NOMO-1 treated with DMSO at 0.1 percent for 48 hours (cell line): ENCODE measurements around the gene POLA1.

Experiments used
- DNase-seq: peaks from one replicate; lab custom pipeline; 2025; ENCODE audit not compliant: unreplicated experiment; lab: John Stamatoyannopoulos, UW

Gene POLA1

DNA sequence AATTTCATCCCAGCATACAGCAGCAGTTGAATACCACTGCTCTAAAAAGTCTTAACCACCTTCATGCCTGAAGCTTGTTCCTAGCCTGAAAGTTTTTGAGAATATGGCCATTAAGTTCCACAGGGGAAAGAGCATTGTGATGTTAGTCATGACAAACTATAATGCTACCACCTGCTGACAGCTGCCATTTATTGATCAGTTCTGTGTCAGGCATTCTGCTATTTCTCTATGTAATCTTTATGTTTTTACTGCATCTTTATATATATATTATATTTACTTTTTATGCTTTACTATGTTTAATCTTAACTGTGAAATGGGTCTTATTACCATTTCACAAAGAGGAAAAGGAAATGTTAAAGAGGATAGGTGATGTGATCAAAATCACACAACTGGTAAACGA is 268.1 kb downstream of the POLA1 start:
- no peak for DNase-seq

DNA sequence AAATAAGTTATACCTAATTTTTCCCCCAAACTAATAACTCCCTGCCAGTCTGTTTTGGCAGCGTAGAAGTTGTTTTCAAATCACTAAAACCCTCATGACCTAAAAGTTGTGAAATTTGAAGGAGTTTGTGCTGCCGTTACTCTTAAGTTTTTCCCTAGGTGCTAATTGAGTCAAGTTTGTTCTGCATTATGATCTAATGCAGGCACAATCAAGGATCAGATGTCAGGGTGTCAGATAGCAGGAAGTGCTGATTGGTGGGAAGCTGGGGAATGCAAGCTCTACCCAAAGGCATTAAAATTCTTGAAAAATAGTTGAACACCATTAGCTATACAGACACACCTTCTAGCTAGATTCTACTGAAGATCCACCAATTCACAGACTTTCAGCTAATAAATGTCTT is 270.1 kb downstream of the POLA1 start:
- DNase-seq = no peak

DNA sequence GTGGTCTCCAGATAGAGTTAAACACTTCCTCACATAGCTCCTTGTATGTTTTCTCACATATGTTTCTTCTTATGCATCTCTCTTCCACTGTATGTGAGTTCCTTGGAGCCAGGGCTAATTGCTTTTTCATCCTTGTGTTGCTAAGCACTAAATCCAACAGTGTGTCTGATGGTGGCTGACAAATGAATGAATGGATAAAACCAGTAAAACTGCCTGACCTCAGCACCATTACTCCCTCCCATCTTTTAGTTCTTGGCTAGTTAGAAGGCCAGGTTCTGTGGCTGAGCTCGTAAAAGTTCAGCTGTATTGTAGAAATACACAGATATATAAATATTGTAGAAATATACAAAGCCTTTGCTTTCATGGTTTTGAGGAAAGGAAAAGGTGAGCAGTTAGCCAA is 271.7 kb downstream of the POLA1 start:
- DNase-seq = no peak

DNA sequence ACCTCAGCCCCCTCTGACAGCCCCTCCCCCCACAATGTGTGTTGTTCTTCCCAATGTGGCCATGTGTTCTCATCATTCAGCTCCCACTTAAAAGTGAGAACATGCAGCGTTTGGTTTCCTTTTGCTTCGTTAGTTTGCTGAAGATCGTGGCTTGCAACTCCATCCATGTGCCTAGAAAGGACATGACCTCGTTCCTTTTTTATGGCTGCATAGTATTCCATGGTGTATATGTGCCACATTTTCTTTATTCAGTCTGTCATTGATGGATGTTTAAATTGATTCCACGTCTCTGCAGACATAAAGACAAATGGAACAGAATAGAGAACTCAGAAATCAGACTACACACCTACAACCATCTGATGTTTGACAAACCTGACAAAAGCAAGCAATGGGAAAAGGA is 276.1 kb downstream of the POLA1 start:
- no peak for DNase-seq

DNA sequence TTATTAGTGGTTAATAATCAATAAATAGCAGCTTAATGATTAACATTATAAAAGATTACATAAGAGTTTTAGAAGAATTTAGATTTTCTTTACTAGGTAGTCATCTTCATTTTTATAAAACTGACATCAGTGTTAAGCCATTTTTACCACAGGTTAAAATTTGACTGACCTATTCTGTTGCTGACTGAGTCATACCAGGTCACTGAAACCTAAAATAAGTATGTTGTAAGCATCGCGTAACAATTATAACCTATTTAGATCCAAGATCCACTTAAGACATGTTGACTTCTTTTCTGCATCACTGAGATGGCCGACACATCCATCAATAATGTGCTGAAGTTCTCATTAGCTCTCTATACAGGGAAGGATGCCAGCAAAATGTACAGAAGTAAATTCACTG is 285.4 kb downstream of the POLA1 start:
- DNase-seq = no peak

DNA sequence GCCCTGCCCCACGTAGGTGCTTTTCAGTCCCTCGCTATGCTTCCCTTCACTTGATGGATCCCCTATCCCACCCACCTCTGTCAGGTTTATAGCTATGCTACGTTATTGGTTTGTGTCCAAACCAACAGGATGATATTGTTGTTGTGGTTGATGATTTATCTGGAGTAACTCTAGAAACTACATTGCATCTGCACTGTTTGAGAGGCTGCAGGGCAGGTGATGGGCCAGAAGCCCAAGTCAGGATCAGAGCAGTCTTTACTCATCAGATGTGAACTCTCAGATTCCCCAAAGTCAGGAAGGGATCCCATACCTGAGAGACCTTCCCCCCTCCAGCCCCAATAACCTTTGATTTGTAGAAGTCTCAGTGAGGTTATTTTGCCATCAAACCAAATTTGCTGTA is 287.3 kb downstream of the POLA1 start:
- DNase-seq = no peak

DNA sequence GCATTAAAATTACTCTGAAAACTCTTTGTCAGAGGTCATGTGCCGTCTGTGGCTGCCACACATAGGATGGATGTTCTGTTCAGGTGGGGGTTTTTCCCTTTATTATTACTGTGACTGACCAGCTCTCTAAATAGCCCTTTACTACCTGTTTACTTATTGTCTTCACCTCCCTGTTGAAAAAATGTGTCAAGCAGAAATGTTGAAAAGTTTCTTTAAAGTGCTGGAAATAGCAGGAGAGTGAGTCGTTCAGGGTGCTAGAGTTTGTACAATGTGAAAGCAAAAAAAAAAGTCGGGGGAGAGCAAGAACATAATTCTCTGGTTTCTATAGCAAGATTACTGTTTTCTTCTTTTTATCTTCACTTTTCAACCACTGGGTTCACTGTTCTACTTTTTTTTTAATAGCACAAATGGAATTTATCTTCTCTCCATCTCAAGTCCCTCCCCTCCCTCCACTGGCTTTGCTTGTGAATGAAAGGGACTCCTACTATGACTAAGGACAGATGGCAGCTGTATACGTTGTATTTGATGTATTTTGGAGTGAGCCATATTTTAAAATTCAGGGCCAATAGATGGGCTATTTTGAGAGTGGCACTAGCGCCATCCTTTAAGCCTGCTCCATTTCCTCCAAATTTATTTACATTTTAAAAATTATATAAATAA is 288.7 kb downstream of the POLA1 start:
- DNase-seq = no peak

DNA sequence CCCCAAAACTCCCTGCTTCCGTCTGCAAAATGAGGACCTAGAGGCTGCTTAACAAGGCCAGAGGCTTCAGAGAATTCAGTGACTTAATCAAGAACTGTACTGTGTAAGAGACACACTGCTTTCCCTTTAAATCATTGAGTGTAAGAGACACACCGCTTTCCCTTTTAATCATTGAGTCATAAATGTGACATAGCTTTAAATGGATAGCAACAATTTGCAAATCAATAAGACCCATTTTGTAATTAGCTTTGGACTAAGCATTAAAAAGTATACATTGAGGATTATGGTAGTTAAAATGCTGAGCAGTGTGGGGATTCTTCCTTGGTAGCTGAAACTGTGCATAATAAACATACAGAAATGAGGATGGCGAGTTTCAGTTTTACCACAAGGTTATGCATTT is 290.2 kb downstream of the POLA1 start:
- no peak for DNase-seq

DNA sequence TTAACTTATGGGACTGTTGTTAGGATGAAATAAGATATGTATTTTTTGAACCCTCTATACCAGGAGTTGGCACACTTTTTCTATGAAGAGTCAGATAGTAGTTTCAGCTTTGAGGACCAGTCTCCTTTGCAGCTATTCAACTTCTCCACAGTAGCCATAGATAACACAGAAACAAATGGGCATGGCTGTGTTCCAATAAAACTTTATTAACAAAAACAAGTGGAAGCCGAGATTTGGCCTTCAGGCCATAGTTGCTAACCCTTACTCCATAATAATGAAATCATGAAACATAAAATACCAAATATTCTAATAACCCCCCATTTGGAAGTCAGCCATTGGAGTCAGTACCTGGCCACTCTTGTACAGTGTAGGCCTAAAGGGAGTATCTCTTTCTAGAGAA is 291.4 kb downstream of the POLA1 start:
- no peak for DNase-seq

DNA sequence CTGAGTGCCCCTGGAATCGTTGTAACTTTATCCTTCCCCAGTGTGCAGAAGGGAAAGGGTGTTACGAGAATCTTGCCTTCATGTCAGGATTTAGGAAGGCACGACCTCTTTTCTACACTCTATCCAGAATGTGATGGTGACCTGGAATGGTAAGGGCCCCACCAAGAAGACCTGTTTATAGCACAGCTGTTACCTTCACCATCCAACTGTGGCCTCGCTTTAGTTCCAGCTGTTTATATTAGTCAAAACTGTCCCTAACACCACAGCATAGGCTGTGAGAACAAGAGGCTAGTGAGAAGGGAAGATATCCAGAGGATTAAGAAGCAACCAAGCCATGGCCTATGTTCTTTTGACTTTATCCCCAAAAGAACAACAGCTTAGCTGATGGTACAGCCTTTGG is 294.0 kb downstream of the POLA1 start:
- DNase-seq = no peak

DNA sequence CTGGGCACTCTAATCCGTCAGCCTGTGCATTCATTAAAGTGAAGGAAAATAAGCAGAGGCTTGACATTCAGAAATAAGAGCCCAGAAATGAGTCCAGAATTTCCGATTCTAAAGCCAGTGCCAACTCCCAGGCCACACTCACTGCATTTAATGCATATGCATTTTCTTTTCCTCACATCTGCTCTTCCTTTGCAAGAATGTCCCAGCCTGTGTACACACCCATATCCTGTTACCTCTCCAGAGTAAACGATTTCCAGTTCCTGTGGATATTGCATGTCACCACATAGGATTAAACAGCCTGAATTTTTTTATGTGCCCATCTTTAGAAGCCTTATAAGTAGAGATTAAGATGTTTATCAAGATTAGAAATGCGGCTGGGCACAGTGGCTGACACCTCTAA is 294.6 kb downstream of the POLA1 start:
- no peak for DNase-seq

DNA sequence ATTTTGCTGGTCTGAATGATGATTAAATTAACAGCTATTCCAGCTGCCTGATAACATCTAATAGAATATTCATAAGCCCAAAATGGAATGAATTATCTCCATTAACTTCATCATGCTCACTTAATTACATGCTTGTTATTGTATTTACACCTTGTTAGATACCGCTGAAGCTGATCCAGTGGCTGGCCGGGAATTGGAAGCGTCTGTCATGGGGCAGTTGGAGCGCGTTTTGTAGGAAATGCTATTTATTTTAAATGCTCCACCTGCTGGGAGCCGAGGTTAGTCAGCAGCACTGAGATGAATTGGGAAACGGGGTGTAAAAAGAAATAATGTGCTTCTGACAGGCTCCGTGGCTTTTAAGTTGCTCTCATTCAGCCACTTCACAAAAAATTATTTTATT is 296.8 kb downstream of the POLA1 start:
- no peak for DNase-seq

DNA sequence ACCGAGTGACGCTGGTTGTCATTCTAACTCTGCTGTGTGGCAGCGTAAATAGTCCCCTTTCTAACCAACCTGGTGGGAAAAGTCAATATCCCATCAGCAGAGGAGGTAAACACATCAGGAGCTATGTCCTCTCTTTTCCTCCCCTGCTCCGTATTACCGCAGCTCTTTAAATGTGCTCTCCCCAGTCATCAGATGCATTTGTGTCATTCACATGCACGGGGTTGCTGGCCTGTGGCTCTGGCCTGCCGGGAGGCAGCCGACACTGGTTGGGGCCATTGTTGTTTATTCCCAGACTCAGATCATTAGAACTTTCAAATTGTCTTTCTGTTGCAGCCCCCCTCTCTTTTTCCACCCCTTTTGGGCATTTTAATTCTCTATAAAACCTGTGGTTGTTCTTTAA is 300.2 kb downstream of the POLA1 start:
- no peak for DNase-seq

DNA sequence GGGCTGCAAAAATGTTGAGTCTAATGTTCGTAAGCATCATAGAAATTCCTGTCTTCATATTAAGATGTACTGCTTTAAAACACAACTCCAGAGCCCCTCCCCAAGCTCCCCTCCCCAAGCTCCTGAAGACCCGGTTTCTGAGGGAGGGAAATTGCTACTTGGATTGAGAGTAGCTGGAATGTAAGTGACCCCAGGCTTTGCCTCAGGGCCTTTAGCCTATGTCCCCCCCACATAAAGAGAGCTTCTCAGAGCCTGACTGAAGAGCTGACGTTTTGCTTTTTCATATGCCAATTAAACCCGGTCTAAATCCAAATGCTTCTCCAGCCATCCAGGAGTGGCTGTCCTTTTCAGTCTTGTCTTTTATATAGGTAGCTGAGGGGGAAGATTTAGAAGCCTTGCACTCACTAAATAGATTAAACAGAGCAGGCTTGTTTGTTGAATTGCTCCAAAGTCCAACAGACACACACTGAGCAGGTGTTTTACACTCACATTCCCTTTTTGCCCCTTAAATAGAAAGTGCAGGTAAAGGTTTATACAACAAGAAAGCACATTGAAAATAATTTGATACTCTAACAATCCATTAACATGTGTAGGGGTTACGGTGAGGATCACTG is 302.5 kb downstream of the POLA1 start:
- DNase-seq = no peak

DNA sequence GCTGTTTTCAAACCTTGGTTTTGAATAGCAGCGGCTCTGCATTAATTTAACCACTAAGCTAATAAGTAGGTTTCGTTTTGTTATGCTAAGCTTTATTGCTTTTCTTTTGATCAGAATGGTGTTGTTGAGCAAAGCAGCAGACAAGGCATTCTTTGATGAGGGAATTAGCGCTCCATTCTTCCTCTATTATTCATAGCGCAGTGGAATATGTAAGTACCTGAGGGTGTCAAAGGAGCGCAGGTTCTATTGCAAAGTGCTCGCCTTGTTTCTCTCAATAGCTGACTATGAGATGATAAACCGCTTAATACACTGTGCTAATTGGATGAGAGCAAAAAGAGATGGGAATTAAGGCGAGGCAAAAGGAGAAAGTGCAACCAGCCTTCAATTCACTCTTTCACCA is 305.8 kb downstream of the POLA1 start:
- no peak for DNase-seq

DNA sequence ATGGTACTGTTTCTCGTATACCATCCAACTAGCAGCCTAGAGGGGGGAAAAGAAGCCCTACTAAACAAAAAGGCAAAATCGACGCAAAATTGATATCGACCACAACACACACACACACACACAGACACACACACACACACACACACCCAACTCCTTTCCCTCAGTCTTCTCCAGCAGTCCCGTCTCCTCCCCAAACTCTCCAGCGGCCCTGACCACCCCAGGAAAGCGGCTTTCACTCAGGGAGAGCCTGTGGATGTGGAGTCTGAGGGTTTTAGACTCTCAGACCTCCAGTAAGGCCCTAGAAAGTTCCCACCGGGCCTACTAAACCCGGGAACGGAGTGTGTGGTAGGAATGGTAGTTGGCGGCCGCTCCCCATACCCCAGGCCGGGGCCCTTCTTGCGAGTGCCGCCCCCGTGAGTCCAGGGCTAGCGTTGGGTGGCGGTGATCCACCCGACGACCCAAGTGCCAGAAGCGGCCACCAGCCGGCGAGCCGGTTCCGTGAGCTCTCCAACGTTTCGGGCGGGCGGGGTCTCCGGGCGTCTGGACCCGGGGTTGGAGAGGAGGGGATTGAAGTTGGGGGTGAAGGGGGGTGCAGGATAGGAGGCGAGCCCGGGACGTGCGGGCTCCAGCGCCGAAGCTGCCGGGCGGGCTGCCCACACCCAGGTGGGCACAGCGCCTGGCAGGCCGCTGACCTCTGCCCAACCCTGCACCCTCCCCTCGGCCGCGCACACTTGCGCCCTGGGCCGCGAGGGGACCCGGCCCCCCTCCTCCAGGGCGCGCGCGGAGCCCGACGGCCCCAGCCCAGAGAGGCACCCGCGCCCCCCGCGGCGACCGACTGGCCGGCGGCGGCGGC is 308.3 kb downstream of the POLA1 start:
- no peak for DNase-seq

DNA sequence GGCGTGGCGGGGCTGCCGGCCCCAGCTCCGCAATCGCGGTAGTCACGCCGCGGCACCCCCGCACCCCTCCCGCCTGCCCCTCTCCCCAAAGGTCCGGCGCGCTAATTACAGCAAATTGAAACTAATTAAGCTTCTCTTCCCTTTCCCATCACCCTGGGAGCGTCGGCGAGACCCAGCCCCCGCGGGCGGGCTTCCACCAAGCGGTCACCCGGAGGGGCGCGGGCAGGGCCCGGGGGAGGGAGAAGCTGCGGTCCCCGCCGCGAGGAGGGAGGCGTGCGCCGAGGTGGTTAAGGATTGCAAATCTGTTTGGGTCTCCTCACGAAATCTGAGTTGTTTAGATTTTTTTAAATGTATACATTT is 308.9 kb downstream of the POLA1 start:
- no peak for DNase-seq

DNA sequence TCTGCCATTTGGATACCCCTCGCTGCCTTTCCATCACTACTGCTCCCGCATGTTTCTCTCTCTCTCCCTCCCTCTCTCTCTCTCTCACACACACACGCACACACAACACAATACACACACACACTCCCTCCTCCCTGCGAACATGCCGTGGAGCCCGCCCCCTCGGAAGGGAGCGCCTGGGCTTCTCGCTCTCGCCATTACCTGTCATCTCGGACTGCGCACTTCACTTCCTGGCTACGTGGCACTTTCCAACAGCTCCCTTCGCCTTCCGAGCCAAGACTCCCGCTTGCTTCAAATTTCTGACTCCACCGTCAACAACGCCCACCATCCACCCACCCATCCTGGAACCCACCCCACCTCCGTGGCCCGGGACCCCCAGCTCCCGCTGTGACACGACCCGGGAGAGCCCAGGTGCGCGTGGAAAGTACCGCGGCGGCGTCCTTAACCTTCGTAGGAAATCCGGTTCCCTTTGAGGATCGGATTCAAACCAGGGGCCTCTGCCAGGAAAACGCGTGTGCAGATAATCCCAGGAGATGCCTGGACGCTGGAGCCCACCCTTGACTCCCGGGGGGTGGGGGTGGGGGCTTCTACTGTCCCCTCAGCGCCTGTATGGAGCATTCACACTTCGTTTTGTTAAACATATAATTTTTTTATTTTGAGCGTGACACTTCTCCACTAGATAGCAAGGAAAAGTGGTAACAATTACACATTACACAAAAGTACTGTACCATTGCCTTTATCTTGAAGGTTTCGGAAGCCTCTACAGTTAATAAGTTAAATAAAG is 309.5 kb downstream of the POLA1 start:
- no peak for DNase-seq

DNA sequence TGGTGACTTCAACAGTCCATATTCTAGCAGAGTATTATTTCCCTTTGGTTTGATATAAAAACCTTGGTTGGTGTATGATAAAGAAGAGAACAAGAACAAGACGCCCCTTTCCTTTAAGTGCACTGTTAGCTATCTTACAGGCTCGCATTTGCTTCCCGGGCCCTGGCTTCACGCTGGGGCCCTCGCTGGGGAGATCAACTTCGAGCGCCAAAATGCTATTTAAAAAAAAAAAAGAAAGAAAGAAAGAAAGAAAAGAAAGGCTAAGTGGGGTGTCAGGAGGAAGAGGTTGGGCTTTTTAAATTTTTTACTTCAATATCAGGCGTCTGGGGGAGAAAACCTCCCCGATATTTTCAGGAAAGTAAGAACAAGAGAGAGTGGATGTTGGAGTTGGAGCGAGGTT is 310.3 kb downstream of the POLA1 start:
- no peak for DNase-seq

DNA sequence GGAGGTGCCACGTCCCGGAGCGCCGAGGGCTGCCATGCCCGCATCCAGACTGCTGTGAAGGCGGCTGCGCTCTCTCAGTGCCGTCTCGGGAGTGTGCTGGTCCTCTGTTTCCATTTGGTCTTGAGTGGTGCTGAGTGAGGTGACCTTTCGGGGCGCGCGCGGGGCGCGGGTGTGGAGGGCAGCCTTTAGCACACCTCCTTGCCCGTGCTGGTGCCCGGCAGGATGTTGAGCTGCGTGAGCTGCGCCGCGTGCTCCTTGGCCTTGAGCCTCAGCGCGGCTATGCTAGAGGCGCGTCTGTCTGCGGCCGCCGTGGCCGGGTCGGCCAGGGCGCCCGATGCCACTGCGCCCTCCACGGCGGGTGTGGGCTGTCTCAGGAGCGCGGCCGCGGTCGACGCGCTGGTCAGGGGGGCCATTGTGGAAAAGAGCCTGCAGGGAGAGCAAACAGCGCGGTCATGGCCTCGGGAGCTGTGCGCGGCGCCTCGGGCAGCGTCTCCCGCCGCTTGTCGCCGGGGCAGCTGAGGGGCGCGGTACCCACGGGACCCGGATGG is 310.8 kb downstream of the POLA1 start:
- DNase-seq = no peak

DNA sequence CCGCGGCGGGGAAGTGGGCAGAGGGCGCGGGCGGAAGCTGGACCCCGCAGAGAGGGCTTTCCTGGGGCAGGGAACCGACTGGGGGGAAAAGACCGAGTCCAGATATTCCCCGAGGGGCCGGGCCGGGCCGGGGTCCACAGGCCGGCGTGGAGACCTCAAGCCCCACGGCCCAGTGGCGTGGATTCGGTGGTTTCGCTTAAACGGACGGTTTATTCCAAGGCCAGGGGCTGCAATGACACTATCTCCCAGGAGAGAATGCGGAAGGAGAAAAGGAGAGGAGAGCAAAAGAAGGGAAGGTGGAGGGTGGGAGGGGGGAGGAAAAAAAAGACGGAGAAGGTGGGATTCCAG is 311.3 kb downstream of the POLA1 start:
- no peak for DNase-seq
